ENCODE data around the gene ROCK1. TPM values are rescaled to one million over a fixed set of nuclear protein-coding genes. Genes with fewer than 3 reads are reported as not detected.

Gene ROCK1
- total RNA-seq, 6 experiments from 2014 or later: 17.1 to 23.2 (median 21.6) TPM

DNA sequence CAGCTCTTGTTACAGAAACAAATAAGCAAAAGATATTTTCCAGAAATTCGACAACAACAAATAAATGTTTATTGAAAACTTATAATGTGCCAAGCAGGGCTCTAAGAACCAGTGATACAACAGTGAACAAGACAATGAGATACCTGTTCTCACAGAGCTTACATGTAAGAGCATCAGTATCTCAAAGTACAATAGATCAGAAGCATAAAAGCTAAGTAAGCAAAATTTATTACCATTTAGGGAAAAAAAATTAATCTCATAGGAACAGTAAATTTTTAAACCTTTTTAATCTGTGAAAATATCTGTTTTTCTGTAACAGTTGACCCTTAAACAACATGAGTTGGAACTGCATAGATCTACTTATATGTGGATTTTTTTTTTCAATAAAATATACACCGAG is 20.9 kb downstream of the ROCK1 start:
- no peak for TF ChIP-seq POLR2A (IDR thresholded peaks at IDR 0.05)
- TF ChIP-seq, protein P1, sequence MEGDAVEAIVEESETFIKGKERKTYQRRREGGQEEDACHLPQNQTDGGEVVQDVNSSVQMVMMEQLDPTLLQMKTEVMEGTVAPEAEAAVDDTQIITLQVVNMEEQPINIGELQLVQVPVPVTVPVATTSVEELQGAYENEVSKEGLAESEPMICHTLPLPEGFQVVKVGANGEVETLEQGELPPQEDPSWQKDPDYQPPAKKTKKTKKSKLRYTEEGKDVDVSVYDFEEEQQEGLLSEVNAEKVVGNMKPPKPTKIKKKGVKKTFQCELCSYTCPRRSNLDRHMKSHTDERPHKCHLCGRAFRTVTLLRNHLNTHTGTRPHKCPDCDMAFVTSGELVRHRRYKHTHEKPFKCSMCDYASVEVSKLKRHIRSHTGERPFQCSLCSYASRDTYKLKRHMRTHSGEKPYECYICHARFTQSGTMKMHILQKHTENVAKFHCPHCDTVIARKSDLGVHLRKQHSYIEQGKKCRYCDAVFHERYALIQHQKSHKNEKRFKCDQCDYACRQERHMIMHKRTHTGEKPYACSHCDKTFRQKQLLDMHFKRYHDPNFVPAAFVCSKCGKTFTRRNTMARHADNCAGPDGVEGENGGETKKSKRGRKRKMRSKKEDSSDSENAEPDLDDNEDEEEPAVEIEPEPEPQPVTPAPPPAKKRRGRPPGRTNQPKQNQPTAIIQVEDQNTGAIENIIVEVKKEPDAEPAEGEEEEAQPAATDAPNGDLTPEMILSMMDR (IDR thresholded peaks at IDR 0.05): no peak
- H3K4me3 ChIP-seq: no peak overlapping the region
- H3K27ac ChIP-seq: no peak overlapping the region
- H3K36me3 ChIP-seq: no peaks in the 10 kb centered on the region
- 96% methylated on average over 2 of the region's 2 CpGs for WGBS (ENCODE audit: insufficient coverage, low coverage, low lambda C conversion rate, missing lambda C conversion rate)
- no peak for ATAC-seq
- DNase-seq: no peak
- no peaks in the 10 kb centered on the region for H3K9me3 ChIP-seq
- no peaks in the 10 kb centered on the region for H3K27me3 ChIP-seq
- peaks cover 0 to 6% (median 2%) of the 10 kb centered on the region in 4 donors for H3K4me1 ChIP-seq
- intact Hi-C loops (cut with DNase I): loop anchor here in 1 of 2 donors (10.0 kb wide), 1 partner anchor 64 kb away; no protein-coding TSS in a partner anchor

DNA sequence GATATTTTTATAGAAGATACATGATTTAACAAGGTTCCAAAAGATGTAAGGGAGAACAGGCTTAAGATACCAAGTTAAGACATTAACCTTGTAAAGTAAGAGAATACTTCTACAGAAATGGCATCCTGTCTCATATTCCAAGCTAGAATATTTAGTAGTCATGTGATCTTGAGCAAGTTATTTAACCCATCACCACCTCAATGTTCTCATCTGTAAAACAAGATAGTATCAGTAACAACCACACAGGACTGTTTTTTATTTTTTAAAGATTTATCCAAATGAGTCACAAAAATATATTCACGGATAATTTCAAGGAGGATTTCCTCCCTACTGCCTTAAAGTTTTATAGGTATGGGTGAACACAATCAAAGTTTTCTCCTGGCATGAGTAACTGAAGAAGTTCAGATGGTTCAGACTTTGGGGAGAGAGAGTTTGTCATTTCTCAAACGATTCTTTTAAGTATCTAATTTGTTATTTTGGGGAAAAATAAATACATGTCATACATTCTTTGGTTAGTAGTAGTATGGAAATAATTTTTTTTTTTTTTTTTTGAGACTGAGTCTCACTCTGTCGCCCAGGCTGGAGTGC is 25.9 kb downstream of the ROCK1 start:
- Histone ChIP-seq H3K36me3 (no peaks in the 10 kb centered on the region), H3K4me3 (no peak overlapping the region), H3K4me1 (no peaks in the 10 kb centered on the region), H3K27ac (no peak overlapping the region), H3K27me3 (no peaks in the 10 kb centered on the region), H3K9me3 (no peaks in the 10 kb centered on the region)
- intact Hi-C loops (cut with DNase I): no loop called here
- ATAC-seq: no peak
- 67% methylated on average over 3 of the region's 3 CpGs for WGBS (ENCODE audit: insufficient coverage, low coverage, low lambda C conversion rate, missing lambda C conversion rate)
- TF ChIP-seq POLR2A (IDR thresholded peaks at IDR 0.05): no peak
- TF ChIP-seq, protein P1 (IDR thresholded peaks at IDR 0.05): no peak
- no peak for DNase-seq

DNA sequence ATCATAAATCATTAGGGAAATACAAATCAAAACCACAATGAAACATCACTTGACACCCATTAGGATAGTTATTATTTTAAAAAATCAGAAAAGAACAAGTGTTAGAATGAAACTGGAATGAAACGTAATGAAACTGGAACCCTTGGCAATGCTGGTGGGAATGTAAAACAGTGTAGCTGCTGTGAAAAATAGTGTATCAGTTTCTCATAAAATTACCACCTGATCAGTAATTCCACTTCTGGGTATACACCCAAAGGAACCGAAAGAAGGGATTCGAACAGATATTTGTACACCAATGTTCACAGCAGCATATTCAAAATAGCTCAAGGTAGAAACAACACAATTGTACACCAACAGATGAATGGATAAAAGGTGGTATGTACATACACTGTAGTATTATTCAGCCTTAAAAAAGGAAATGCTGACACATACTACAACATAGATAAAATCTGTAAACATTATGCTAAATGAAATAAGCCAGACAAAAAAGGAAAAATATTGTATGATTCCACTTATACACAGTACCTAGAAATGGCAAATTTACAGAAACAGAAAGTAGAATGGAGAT is 27.0 kb downstream of the ROCK1 start:
- ATAC-seq (no peak), DNase-seq (no peak)
- Histone ChIP-seq H3K27me3 (no peaks in the 10 kb centered on the region), H3K4me3 (no peak overlapping the region), H3K36me3 (no peaks in the 10 kb centered on the region), H3K4me1 (no peaks in the 10 kb centered on the region), H3K9me3 (no peaks in the 10 kb centered on the region), H3K27ac (no peak overlapping the region)
- WGBS (ENCODE audit: insufficient coverage, low coverage, low lambda C conversion rate, missing lambda C conversion rate): 72% methylated on average over 3 of the region's 3 CpGs
- intact Hi-C loops (cut with DNase I): no loop called here
- TF ChIP-seq, protein P1 (IDR thresholded peaks at IDR 0.05): no peak
- TF ChIP-seq POLR2A (IDR thresholded peaks at IDR 0.05): no peak

DNA sequence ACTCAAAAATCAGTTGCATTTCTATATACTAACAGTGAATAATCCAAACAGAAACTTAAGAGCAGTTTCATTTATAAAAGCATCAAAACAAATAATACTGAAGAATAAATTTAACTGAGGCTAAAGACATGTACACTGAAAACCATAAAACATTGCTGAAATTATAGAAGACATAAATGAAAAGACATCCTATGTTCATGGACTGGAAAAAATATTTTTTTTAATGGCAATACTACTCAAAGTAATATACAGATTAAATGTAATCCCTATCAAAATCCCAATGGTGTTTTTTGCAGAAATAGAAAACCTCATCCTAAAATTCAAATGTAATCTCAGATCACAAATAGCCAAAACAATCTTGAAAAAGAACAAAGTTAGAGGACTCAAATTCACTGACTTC is 28.6 kb downstream of the ROCK1 start:
- DNase-seq (no peak), ATAC-seq (no peak)
- intact Hi-C loops (cut with DNase I): no loop called here
- no peak overlapping the region for H3K4me3 ChIP-seq
- H3K4me1 ChIP-seq: no peaks in the 10 kb centered on the region
- H3K9me3 ChIP-seq: no peaks in the 10 kb centered on the region
- H3K27me3 ChIP-seq: no peaks in the 10 kb centered on the region
- no peak overlapping the region for H3K27ac ChIP-seq
- no peak for TF ChIP-seq POLR2A (IDR thresholded peaks at IDR 0.05)
- TF ChIP-seq, protein P1 (IDR thresholded peaks at IDR 0.05): no peak
- no peaks in the 10 kb centered on the region for H3K36me3 ChIP-seq

All from right lobe of liver (tissue), 6 donors.